OCI-LY3 (cell line): ENCODE measurements around the gene SCARF1.

Experiments
- H2AFZ ChIP-seq: fragments of 200-600, 300-600 bp; shearing (Covaris generic); 2 replicates; pipeline ENCODE4 v1.6.0; 2014; ENCODE audit warnings: antibody characterized with exemption, low read depth, low read length
- H3K27ac ChIP-seq: fragments of 200-600, 300-600 bp; sonication (generic); 2 replicates; pipeline ENCODE4 v1.5.1; 2014; ENCODE audit warnings: mild to moderate bottlenecking, low read length, moderate library complexity, mixed read lengths
- H3K27me3 ChIP-seq: fragments of 200-600, 300-600 bp; sonication (generic); 2 replicates; pipeline ENCODE4 v1.6.1; 2014; ENCODE audit warnings: low read depth, low read length, mixed read lengths
- H3K36me3 ChIP-seq: fragments of 200-600, 300-600 bp; sonication (generic); replicated peaks from 2 replicates; pipeline ENCODE3; 2014; ENCODE audit warnings: low read depth, low read length, mixed read lengths
- H3K4me1 ChIP-seq: fragments of 300-600, 200-600 bp; sonication (generic); 2 replicates; pipeline ENCODE4 v1.6.1; 2014; ENCODE audit warnings: low read length, mixed read lengths
- H3K4me2 ChIP-seq: fragments of 200-600, 300-600 bp; sonication (generic); 2 replicates; pipeline ENCODE4 v1.6.1; 2014; ENCODE audit warnings: low read length, mixed read lengths
- H3K4me3 ChIP-seq: fragments of 300-600, 200-600 bp; sonication (generic); 2 replicates; pipeline ENCODE4 v1.5.1; 2014; ENCODE audit warnings: antibody characterized with exemption, mild to moderate bottlenecking, low read length, moderate library complexity
- H3K79me2 ChIP-seq: fragments of 300-600, 200-600 bp; shearing (Covaris generic); 2 replicates; pipeline ENCODE4 v1.6.1; 2014; ENCODE audit warnings: mild to moderate bottlenecking, low read length, mixed read lengths
- H3K9ac ChIP-seq: fragments of 300-600, 200-600 bp; shearing (Covaris generic); 2 replicates; pipeline ENCODE4 v1.6.0; 2014; ENCODE audit warnings: mild to moderate bottlenecking, low read length, moderate library complexity
- H3K9me3 ChIP-seq: fragments of 200-600, 300-600 bp; shearing (Covaris generic); 2 replicates; pipeline ENCODE4 v1.6.1; 2014; ENCODE audit warnings: low read length, mixed read lengths; ENCODE audit not compliant: insufficient read depth
- H4K20me1 ChIP-seq: fragments of 200-600, 300-600 bp; sonication (generic); 2 replicates; pipeline ENCODE4 v1.6.1; 2016; ENCODE audit warnings: low read length, mixed read lengths; ENCODE audit not compliant: insufficient read depth
- EZH2phosphoT487 ChIP-seq: fragments of 200-600 bp; shearing (Covaris generic); IDR thresholded peaks from 2 replicates; pipeline ENCODE4 v1.6.1; 2018; ENCODE audit warnings: antibody characterized with exemption, mixed run types, low read depth
- TF ChIP-seq, protein P1 (sequence below): fragments of 200-600, 300-600 bp; sonication (generic); IDR thresholded peaks from 2 replicates; pipeline ENCODE4 v1.5.1; 2014; ENCODE audit warnings: antibody characterized with exemption, low read length, low read depth

SCARF1 gene

DNA sequence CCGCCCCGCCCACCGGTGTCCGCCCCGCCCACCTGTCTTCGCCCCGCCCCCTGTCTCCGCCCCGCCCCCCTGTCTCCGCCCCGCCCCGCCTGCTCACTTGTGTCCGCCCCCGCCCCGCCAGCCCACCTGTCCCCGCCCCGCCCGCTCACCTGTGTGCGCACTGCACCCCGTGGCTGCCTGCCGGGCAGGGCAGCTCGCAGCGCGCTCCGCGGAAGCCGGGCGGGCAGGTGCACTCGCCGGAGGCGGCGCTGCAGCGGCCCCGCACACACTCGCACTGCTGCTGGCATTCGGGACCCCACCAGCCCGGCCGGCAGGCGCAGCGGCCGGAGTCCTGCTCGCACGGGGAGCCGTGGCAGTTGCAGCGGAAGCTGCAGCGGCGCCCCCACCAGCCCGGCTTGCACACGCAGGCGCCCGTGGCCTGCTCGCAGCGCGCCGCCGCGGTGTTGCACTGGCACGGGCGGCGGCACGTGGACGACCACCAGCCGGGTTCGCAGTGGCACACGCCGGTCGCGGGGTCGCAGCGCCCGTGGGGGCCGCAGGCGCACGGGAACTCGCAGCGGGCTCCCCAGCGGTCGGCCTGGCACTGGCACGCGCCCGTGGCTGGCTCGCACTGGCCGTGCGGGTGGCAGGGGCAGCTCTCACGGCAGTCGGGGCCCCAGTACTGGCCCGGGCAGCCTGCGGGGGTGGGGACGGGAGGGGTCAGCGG is 2.1 kb downstream of the SCARF1 start:
- no peaks in the 10 kb centered on the region for H3K27me3 ChIP-seq
- peak overlapping the region; percentile 79 for H3K4me3 ChIP-seq
- no peaks in the 10 kb centered on the region for H4K20me1 ChIP-seq
- H3K4me2 ChIP-seq = peak overlapping the region; percentile 91
- H3K9me3 ChIP-seq = no peaks in the 10 kb centered on the region
- TF ChIP-seq EZH2phosphoT487 = no peak
- TF ChIP-seq, protein P1, sequence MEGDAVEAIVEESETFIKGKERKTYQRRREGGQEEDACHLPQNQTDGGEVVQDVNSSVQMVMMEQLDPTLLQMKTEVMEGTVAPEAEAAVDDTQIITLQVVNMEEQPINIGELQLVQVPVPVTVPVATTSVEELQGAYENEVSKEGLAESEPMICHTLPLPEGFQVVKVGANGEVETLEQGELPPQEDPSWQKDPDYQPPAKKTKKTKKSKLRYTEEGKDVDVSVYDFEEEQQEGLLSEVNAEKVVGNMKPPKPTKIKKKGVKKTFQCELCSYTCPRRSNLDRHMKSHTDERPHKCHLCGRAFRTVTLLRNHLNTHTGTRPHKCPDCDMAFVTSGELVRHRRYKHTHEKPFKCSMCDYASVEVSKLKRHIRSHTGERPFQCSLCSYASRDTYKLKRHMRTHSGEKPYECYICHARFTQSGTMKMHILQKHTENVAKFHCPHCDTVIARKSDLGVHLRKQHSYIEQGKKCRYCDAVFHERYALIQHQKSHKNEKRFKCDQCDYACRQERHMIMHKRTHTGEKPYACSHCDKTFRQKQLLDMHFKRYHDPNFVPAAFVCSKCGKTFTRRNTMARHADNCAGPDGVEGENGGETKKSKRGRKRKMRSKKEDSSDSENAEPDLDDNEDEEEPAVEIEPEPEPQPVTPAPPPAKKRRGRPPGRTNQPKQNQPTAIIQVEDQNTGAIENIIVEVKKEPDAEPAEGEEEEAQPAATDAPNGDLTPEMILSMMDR = peak; percentile 14; the same call in 1 of the 2 replicates
- H3K27ac ChIP-seq = peak overlapping the region; percentile 44; the same call in 1 of the 2 replicates
- peak overlapping the region; percentile 59 for H3K9ac ChIP-seq
- H3K4me1 ChIP-seq = peaks cover 16% of the 10 kb centered on the region
- no peaks in the 10 kb centered on the region for H3K36me3 ChIP-seq
- H3K79me2 ChIP-seq = no peaks in the 10 kb centered on the region
- no peak overlapping the region for H2AFZ ChIP-seq

DNA sequence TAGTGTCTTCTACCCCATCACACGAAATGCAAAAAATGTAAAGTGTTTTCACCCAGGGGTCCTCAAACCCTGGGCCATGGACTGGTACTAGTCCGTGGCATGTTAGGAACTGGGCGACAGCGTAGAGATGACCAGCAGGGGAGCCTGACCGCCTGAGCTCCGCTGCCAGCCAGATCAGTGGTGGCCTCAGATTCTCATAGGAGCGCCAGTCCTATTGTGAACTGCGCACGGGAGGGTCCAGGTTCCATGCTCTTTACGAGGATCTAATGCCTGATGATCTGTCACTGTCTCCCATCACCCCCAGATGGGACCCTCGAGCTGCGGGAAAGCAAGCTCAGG is 4.5 kb downstream of the SCARF1 start:
- Histone ChIP-seq H3K79me2 (no peaks in the 10 kb centered on the region), H3K9me3 (no peaks in the 10 kb centered on the region), H3K9ac (no peak overlapping the region), H2AFZ (no peak overlapping the region), H4K20me1 (no peaks in the 10 kb centered on the region), H3K4me2 (no peak overlapping the region), H3K4me3 (no peak overlapping the region), H3K36me3 (no peaks in the 10 kb centered on the region), H3K27me3 (no peaks in the 10 kb centered on the region), H3K4me1 (peaks cover 14% of the 10 kb centered on the region), H3K27ac (no peak overlapping the region)
- TF ChIP-seq EZH2phosphoT487 = no peak
- TF ChIP-seq, protein P1 = no peak

DNA sequence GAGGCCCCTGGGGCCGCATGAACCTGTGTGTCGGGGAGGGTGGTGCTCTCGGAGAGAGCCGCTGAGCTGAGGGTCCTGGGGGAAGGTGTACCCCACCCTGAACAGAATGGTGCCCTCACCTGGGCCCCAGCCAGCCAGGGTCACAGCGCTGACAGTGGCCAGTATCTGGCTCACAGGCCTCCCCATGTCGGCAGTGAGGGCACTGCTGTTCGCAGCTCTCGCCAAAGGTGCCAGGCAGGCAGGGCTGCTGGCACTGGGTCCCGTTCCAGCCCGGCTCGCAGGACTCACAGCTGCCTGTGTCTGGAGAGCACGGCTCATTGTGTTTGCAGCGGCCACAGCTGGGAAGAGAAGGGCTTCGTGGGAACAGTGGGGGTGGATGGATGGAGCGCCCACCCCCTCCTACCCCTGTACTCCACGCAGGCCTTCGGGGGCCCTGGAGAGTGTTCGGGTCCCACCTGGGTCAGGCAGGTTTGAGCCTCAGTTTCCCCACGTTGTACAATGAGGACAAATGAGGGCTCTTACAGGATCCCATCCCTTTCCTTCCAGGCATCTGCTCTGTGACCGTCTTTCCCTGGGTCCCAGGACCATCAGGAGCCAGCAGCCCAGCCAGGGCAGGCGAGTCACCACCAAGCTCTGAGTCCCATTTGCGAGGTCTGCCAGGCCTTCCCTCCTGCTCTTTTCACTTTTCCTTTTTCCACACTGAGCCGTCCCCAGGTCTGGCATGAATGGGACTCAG is 5.0 kb downstream of the SCARF1 start:
- Histone ChIP-seq H3K9ac (no peak overlapping the region), H3K27me3 (no peaks in the 10 kb centered on the region), H2AFZ (no peak overlapping the region), H3K9me3 (no peaks in the 10 kb centered on the region), H3K27ac (no peak overlapping the region), H4K20me1 (no peaks in the 10 kb centered on the region), H3K4me2 (no peak overlapping the region), H3K4me3 (no peak overlapping the region), H3K36me3 (no peaks in the 10 kb centered on the region), H3K4me1 (peaks cover 14% of the 10 kb centered on the region), H3K79me2 (no peaks in the 10 kb centered on the region)
- no peak for TF ChIP-seq EZH2phosphoT487
- TF ChIP-seq, protein P1 = no peak

DNA sequence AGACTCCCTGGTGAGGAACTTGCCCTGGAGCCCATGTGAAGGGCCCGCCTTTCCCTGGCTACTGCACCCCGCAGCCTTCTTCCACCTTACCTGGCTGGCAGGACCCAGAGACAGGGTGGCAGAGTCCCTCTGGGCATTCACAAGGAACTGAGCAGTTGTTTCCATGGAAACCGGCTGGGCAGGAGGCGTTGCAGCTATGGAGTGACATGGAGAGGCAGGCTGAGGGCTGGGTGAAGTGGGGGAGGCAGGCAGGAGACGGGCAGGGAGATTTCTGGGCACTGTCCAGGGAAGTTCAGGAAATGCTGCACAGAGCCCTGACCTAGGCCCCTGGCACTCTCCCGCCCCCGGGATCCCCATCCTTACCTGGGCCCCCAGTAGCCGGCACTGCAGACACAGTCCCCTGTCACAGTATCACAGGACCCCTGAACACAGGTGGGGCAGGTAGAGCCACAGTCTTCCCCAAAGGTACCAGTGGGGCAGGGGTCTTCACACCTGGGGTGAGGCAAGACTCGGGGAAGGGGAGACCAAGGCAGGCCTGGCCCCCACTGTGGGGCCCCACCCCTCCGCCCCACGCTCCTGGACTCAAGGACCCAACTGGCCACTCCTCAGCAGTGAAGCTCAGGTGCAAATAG is 5.9 kb downstream of the SCARF1 start:
- H3K4me3 ChIP-seq = no peak overlapping the region
- no peaks in the 10 kb centered on the region for H4K20me1 ChIP-seq
- H3K4me2 ChIP-seq = no peak overlapping the region

More for the DNA sequence above, 5.9 kb downstream of the SCARF1 start:
- H3K4me1 ChIP-seq = peaks cover 8% of the 10 kb centered on the region
- H3K9me3 ChIP-seq = no peaks in the 10 kb centered on the region
- no peaks in the 10 kb centered on the region for H3K79me2 ChIP-seq
- H3K27ac ChIP-seq = no peak overlapping the region
- no peak overlapping the region for H3K9ac ChIP-seq
- TF ChIP-seq EZH2phosphoT487 = no peak
- no peaks in the 10 kb centered on the region for H3K36me3 ChIP-seq
- no peaks in the 10 kb centered on the region for H3K27me3 ChIP-seq
- no peak overlapping the region for H2AFZ ChIP-seq
